Jurkat, Clone E6-1 (cell line): ENCODE measurements around the gene ALDH3B1.

ENCODE experiments used
- DNase-seq: peaks from one replicate; pipeline ENCODE4 v3.0.0-alpha.2; 2011; ENCODE audit warnings: low read depth, low spot score
- H3K4me3 ChIP-seq: 2 replicates; pipeline ENCODE4 v1.5.1; 2011; ENCODE audit warnings: mild to moderate bottlenecking, low read length, control low read depth, moderate library complexity

The ALDH3B1 gene

DNA sequence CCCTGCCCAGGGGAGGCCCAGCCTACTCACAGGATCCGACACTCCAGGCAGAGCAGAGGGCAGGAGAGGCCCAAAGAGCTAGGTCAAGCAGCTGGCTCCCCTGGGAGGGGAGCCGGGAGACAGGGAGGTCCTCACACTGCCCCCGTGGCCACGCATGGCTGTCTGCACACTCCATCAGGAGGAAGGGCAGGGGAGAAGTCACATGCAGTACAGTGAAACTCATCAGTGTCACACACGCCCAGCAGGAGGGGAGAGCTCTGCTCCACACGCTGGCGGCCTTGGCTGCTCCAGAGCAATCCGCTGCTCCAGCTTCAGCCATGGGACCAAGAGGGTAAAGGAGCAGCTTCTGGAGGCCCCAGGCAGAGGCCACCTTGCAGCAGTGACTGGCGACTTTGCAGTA lies 43.0 kb downstream of the ALDH3B1 start:
- H3K4me3 ChIP-seq = no peak overlapping the region
- no peak for DNase-seq

- H3K4me3 ChIP-seq = no peak overlapping the region
- DNase-seq = no peak
These were observed 44.1 kb downstream of the ALDH3B1 start for GRCh38 chr11:68053981-68054812.

GRCh38 chr11:68056317-68057285 lies 46.5 kb downstream of the ALDH3B1 start:
- H3K4me3 ChIP-seq = no peak overlapping the region
- no peak for DNase-seq

GRCh38 chr11:68057807-68058206 lies 47.7 kb downstream of the ALDH3B1 start:
- DNase-seq = no peak
- H3K4me3 ChIP-seq = no peak overlapping the region

DNA sequence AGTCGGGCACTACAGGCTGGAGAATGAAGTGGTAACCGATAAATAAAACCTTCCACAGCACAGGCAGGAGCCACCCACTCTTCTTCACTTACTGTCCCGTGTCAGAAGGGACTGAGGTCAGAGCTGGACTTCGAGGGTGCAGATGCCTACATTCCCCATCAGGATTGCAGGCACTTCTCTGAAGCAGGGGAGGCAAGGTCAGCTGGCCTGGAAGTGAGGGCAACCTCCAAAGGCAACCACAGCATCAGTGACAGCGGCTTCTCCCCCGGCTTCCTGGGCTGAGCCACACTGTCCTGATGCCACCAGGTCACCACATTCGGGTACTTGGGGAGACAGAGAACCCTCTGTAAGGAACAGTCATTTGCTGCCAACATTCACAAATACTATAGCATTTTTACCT lies 51.4 kb downstream of the ALDH3B1 start:
- DNase-seq = no peak
- no peak overlapping the region for H3K4me3 ChIP-seq

- DNase-seq = no peak
- no peak overlapping the region for H3K4me3 ChIP-seq
These were observed 54.8 kb downstream of the ALDH3B1 start for GRCh38 chr11:68064926-68065325.

GRCh38 chr11:68065841-68066240 lies 55.7 kb downstream of the ALDH3B1 start:
- H3K4me3 ChIP-seq = no peak overlapping the region
- DNase-seq = no peak

- H3K4me3 ChIP-seq = no peak overlapping the region
- no peak for DNase-seq
These were observed 56.6 kb downstream of the ALDH3B1 start for GRCh38 chr11:68066742-68067141.

- DNase-seq = no peak
- H3K4me3 ChIP-seq = no peak overlapping the region
These were observed 57.9 kb downstream of the ALDH3B1 start for GRCh38 chr11:68067991-68068390.

GRCh38 chr11:68071281-68072048 lies 61.3 kb downstream of the ALDH3B1 start:
- no peak for DNase-seq
- H3K4me3 ChIP-seq = no peak overlapping the region

DNA sequence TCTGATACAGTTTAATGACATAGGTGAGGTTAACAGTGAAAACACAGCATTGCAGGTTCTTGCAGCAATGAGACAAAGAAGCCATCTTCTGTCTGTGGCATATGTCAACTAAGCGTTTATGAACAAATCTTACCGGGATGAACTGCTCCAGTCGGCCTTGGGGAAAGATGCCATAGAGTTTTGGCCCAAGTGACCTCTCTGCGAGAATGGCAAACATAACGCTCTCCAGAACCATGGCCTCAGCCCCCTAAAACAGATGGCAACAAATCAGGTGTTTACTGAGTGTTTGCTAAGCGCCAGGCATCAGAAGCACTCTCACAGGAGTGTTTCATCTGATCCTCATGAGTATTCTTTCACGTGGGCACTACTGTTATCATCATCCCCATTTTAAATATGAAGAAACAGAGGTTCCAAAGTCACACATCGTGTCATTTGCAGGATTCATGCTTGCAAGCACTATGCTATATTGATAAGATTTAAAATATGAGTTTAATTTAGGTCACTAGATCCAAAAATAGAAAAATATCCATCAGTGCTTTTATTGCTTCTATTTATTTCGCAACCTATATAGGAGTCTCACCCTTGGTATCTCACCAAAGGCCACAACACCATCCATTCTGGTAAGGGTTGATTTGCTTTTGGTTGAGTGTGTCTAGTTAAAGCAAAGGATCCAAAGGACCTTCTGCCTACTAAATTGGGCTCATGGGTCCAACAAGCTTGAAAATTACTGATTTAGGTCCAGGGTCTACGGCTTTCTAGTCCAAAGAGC lies 64.6 kb downstream of the ALDH3B1 start:
- no peak for DNase-seq
- H3K4me3 ChIP-seq = no peak overlapping the region

- no peak for DNase-seq
- no peak overlapping the region for H3K4me3 ChIP-seq
These were observed 66.4 kb downstream of the ALDH3B1 start for GRCh38 chr11:68076371-68077042.

DNA sequence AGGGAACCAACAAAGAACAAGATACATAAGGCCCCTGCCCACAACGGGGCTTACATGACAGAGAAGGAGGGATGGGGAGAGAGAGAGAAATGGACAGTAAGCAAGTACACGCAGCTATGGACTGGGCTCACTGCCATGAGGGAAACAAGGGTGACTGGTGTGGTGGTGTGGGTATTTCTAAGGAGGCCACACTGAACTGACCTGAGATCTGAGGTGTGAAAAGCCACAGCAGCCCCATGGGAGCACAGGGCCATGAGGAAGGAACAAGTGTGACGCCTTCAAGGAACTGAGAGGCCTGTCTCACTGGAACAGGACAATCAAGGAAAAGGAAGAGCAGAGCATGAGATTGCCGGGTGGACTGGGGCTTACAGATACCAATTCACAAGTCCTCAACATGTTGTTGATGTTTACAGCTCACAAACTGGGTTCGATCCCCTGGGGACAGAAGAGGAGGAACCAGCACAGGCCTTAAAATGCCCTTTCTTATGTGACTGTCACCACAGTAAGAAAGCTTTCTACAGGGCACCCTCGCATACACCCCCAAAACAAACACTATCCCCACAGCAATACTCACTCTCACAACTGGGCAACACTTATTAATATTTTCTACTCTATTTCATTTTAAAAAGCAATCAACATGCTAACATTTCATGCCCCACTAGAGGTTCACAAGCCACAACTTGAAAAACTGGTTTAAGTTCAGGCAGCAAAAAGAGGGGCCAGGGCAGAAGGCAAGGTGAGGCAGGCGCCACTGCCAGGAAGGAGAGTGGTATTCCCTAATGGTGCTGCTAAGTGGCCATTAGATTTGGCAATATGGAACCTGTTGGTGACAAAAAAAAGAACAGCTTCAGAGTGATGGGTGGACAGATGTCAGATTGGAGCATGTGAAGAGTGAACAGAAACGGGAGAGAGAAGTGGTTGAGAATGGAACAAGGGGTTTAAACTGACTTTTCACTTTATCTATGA lies 67.8 kb downstream of the ALDH3B1 start:
- no peak for DNase-seq

More for the DNA sequence above, 67.8 kb downstream of the ALDH3B1 start:
- H3K4me3 ChIP-seq = no peak overlapping the region
